Activated CD4-positive, CD25-positive, alpha-beta regulatory T cell treated with anti-CD3 and anti-CD28 coated beads, Interleukin-2, amount 50 U/mL, for 16 hours (primary cell): ENCODE results near the gene FAM171A2.
"Not testable (repeated sequence)": the region's sequence is repeated elsewhere in the genome, so short reads cannot be mapped to it uniquely, and the experiment has no call there.

Source experiments
- DNase-seq: peaks from one replicate; pipeline ENCODE4 v3.0.0-alpha.2; 2020; ENCODE audit warnings: low read depth, low spot score

Gene FAM171A2

GRCh38 chr17:44383861-44384260 is 20.2 kb upstream of the FAM171A2 start:
- DNase-seq: no peak

GRCh38 chr17:44383363-44383762 is 19.7 kb upstream of the FAM171A2 start:
- DNase-seq: no peak

- no peak for DNase-seq
Observed at GRCh38 chr17:44382917-44383316, 19.3 kb upstream of the FAM171A2 start.

- no peak for DNase-seq
Observed at GRCh38 chr17:44381810-44382305, 18.2 kb upstream of the FAM171A2 start.

GRCh38 chr17:44380767-44381166 is 17.1 kb upstream of the FAM171A2 start:
- no peak for DNase-seq

- DNase-seq: no peak
Observed at GRCh38 chr17:44379887-44380286, 16.2 kb upstream of the FAM171A2 start.

GRCh38 chr17:44378171-44378705 is 14.6 kb upstream of the FAM171A2 start:
- DNase-seq: no peak

GRCh38 chr17:44376779-44377178 is 13.1 kb upstream of the FAM171A2 start:
- no peak for DNase-seq

- no peak for DNase-seq
Observed at GRCh38 chr17:44376124-44376523, 12.5 kb upstream of the FAM171A2 start.

- no peak for DNase-seq
Observed at GRCh38 chr17:44375196-44376017, 11.8 kb upstream of the FAM171A2 start.

GRCh38 chr17:44374306-44375195 is 10.9 kb upstream of the FAM171A2 start:
- no peak for DNase-seq

GRCh38 chr17:44372036-44372435 is 8.4 kb upstream of the FAM171A2 start:
- DNase-seq: no peak

GRCh38 chr17:44369414-44370023 is 5.9 kb upstream of the FAM171A2 start:
- DNase-seq: not testable (repeated sequence)

- DNase-seq: not testable (repeated sequence)
Observed at GRCh38 chr17:44368391-44369243, 5.0 kb upstream of the FAM171A2 start.

- DNase-seq: no peak
Observed at GRCh38 chr17:44367231-44367979, 3.8 kb upstream of the FAM171A2 start.

- DNase-seq: not testable (repeated sequence)
Observed at GRCh38 chr17:44365051-44365450, 1.4 kb upstream of the FAM171A2 start.

GRCh38 chr17:44362949-44363612 is 572 bp downstream of the FAM171A2 start:
- no peak for DNase-seq

GRCh38 chr17:44362459-44362948 is 1.1 kb downstream of the FAM171A2 start:
- no peak for DNase-seq
